VCaP (cell line): ENCODE results near the gene ZNF484.
A peak's percentile ranks its signal among the peaks of the same experiment; 100 is the strongest.
"Not testable (repeated sequence)": the region's sequence is repeated elsewhere in the genome, so short reads cannot be mapped to it uniquely, and the experiment has no call there.

ENCODE experiments used
- H3K27ac ChIP-seq: fragments of 450-650 bp; 2 replicates; pipeline ENCODE4 v1.5.1; 2017
- TF ChIP-seq, protein P1 (sequence below): fragments of 450-650 bp; conservative IDR thresholded peaks from 2 replicates; pipeline ENCODE4 v1.5.1; 2017; ENCODE audit warnings: mild to moderate bottlenecking, moderate library complexity

ZNF484 gene

GRCh38 chr9:92837191-92837590, 40.6 kb downstream of the ZNF484 start:
- TF ChIP-seq, protein P1, sequence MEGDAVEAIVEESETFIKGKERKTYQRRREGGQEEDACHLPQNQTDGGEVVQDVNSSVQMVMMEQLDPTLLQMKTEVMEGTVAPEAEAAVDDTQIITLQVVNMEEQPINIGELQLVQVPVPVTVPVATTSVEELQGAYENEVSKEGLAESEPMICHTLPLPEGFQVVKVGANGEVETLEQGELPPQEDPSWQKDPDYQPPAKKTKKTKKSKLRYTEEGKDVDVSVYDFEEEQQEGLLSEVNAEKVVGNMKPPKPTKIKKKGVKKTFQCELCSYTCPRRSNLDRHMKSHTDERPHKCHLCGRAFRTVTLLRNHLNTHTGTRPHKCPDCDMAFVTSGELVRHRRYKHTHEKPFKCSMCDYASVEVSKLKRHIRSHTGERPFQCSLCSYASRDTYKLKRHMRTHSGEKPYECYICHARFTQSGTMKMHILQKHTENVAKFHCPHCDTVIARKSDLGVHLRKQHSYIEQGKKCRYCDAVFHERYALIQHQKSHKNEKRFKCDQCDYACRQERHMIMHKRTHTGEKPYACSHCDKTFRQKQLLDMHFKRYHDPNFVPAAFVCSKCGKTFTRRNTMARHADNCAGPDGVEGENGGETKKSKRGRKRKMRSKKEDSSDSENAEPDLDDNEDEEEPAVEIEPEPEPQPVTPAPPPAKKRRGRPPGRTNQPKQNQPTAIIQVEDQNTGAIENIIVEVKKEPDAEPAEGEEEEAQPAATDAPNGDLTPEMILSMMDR: no peak
- H3K27ac ChIP-seq: no peak overlapping the region

- H3K27ac ChIP-seq: no peak overlapping the region
- TF ChIP-seq, protein P1: no peak
Observed at GRCh38 chr9:92829420-92829819, 48.4 kb downstream of the ZNF484 start.

GRCh38 chr9:92825065-92825464, 52.8 kb downstream of the ZNF484 start:
- H3K27ac ChIP-seq: not testable (repeated sequence)

DNA sequence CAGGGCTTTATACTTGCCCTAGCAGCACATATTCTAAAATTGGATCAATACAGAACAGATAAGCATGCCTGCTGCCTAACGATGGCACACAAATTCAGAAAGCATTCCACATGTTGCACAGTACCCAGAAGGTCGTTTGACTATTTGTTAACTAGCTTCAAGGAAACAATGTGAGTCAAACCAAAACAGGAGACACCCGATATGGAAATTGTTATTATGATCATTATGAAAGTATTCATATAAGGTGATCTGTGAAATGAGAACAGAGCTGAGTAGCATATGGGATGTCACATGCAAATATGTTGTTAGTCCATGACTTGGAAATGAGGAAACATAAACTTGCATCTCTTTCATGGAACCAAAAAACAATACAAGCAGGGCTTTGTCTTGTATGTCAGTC, 56.9 kb downstream of the ZNF484 start:
- no peak overlapping the region for H3K27ac ChIP-seq
- TF ChIP-seq, protein P1: no peak

GRCh38 chr9:92819898-92820297, 57.9 kb downstream of the ZNF484 start:
- H3K27ac ChIP-seq: not testable (repeated sequence)

DNA sequence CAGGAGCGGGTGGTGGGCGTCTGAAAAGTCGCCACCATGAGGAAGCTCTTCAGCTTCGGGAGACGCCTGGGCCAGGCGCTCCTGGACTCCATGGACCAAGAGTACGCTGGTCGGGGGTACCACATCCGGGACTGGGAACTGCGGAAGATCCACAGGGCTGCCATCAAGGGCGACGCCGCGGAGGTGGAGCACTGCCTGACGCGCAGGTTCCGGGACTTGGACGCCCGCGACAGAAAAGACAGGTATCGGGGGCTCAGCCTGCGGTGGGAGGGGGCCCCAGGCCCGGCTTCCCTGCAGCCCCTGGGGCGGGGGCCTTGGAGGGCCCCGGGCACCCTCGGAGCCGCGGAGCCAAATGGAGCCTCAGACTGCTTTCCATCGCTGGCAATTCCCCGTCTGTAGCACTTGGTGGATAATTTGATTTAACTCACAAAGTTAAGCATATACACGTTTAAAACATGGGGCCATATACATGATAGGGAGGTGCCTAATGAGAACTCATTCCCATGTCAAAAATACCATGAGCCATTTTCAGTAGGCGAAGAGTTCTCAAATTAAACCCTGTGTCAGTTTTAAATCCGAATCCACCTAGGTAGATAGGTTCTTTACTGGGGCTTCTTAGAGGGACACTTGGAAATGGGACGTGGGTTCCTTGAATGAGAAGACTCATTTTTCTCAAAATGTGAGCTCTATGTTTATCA, 68.1 kb downstream of the ZNF484 start:
- H3K27ac ChIP-seq: not testable (repeated sequence)

- no peak overlapping the region for H3K27ac ChIP-seq
- TF ChIP-seq, protein P1: peak; percentile 52
Observed at GRCh38 chr9:92808726-92809451, 68.9 kb downstream of the ZNF484 start.

- H3K27ac ChIP-seq: no peak overlapping the region
- TF ChIP-seq, protein P1: no peak
Observed at GRCh38 chr9:92807757-92808725, 69.8 kb downstream of the ZNF484 start.
